Measurements from ENCODE around the gene OTOG. TPM values are rescaled to one million over a fixed set of nuclear protein-coding genes. Genes with fewer than 3 reads are reported as not detected.

The OTOG gene
- total RNA-seq, 1 experiment from 2014 or later = 0.35 TPM

GRCh38 chr11:17558025-17558780 lies 11.1 kb downstream of the OTOG start:
- H2AK5ac ChIP-seq (ENCODE audit: insufficient read length, low read length) = no peak overlapping the region
- no peaks in the 10 kb centered on the region for H3K23me2 ChIP-seq (ENCODE audit: insufficient read length, low read depth, low read length, poor library complexity, severe bottlenecking)
- no peak overlapping the region for H3K18ac ChIP-seq (ENCODE audit: insufficient read length, low read depth, low read length)
- no peak overlapping the region for H2BK20ac ChIP-seq (ENCODE audit: low read depth, low read length, poor library complexity, severe bottlenecking)
- H4K91ac ChIP-seq (ENCODE audit: insufficient read length, low read depth, low read length) = no peak overlapping the region
- H3K56ac ChIP-seq (ENCODE audit: insufficient read length, low read depth, low read length) = no peak overlapping the region
- no peaks in the 10 kb centered on the region for H3K79me1 ChIP-seq (ENCODE audit: insufficient read depth, low read depth, low read length, poor library complexity, severe bottlenecking)
- no peak overlapping the region for H2BK5ac ChIP-seq (ENCODE audit: insufficient read length, low read length)
- peak overlapping the region in 1 of 3 experiments; percentile 85; a peak in 1 of 7 replicates for H3K27ac Mint-ChIP-seq
- no peak overlapping the region for H2AFZ ChIP-seq (ENCODE audit: low read length)
- H2BK15ac ChIP-seq (ENCODE audit: low read depth, low read length) = no peak overlapping the region
- no peak overlapping the region; the same call in 1 of the 2 replicates for H3K14ac ChIP-seq (ENCODE audit: insufficient read depth, low read length)
- DNase-seq = no peak
- no peak overlapping the region for H3K9ac ChIP-seq (ENCODE audit: extremely low read depth, insufficient read length, low read length)
- H3K27me3 ChIP-seq (ENCODE audit: insufficient read depth, low read length) = no peaks in the 10 kb centered on the region
- no peaks in the 10 kb centered on the region for H3K9me3 ChIP-seq (ENCODE audit: control insufficient read depth, low read depth, low read length)
- H3K27ac ChIP-seq (ENCODE audit: insufficient read length, low read depth, low read length) = no peak overlapping the region
- H3K4me1 ChIP-seq (ENCODE audit: insufficient read depth, low read length) = no peaks in the 10 kb centered on the region
- H3K9me3 Mint-ChIP-seq = no peaks in the 10 kb centered on the region
- peaks cover 0 to 3% (median 0%) of the 10 kb centered on the region in 3 experiments; a peak in 1 of 7 replicates for H3K36me3 Mint-ChIP-seq (ENCODE audit: insufficient read depth in 1 of 3, low read depth in 3 of 3)
- no peak overlapping the region for H3K4ac ChIP-seq (ENCODE audit: low read depth, low read length)
- peaks cover 0 to under 1% of the 10 kb centered on the region in 2 experiments; a peak in 1 of 4 replicates for H3K4me1 Mint-ChIP-seq
- no peak for TF ChIP-seq CTCF (conservative IDR thresholded peaks at IDR 0.05)
- no peak overlapping the region for H4K5ac ChIP-seq (ENCODE audit: insufficient read length, low read depth, low read length)
- no peak overlapping the region for H4K8ac ChIP-seq (replicated peaks; ENCODE audit: insufficient read length, low read depth, low read length)
- no CpG with 5 or more reads among the region's 15 CpGs for WGBS (ENCODE audit: extremely low coverage, insufficient read length, low lambda C conversion rate)
- H2BK120ac ChIP-seq (ENCODE audit: low read depth, low read length, poor library complexity, severe bottlenecking) = no peak overlapping the region
- no peak overlapping the region for H2BK12ac ChIP-seq (ENCODE audit: insufficient read length, low read depth, low read length)
- no peak overlapping the region for H3K23ac ChIP-seq (ENCODE audit: insufficient read length, low read depth, low read length)
- H3K79me2 ChIP-seq (ENCODE audit: insufficient read depth, low read length) = no peaks in the 10 kb centered on the region
- no peak overlapping the region for H3K4me3 Mint-ChIP-seq
- H3K27me3 Mint-ChIP-seq (ENCODE audit: low read depth) = peaks cover 14% of the 10 kb centered on the region
- H4K20me1 ChIP-seq (ENCODE audit: control insufficient read depth, insufficient read depth, insufficient read length) = no peaks in the 10 kb centered on the region
- no peak overlapping the region for H3T11ph ChIP-seq (ENCODE audit: low read length)
- no peak overlapping the region for H3K4me2 ChIP-seq (ENCODE audit: insufficient read depth, insufficient read length, low read length)
